A549 (cell line): ENCODE results near the gene DMPK.

Experiments
- CHD2 ChIP-seq: fragments of 150-350 bp; IDR thresholded peaks from 2 replicates; pipeline ENCODE4 v1.6.1; 2014; ENCODE audit warnings: low read length; ENCODE audit not compliant: partially characterized antibody
- EP300 ChIP-seq, 2 experiments: fragments of >200 bp; sonication (Bioruptor Twin); formaldehyde crosslinking; IDR thresholded peaks; 2 replicates in 1 of 2; 3 replicates in 1 of 2; pipeline ENCODE4 v1.6.1; 2016 to 2017
- GATA3 ChIP-seq: IDR thresholded peaks from 2 replicates; pipeline ENCODE4 v1.6.1; 2012; ENCODE audit warnings: borderline replicate concordance
- HDAC2 ChIP-seq: fragments of 200-600 bp; sonication (generic); IDR thresholded peaks from 2 replicates; pipeline ENCODE4 v1.6.1; 2016
- MYC ChIP-seq: IDR thresholded peaks from 2 replicates; pipeline ENCODE4 v1.6.1; 2012; ENCODE audit warnings: mild to moderate bottlenecking, inconsistent platforms, low read length, improper control_type of control experiment, borderline replicate concordance
- NR3C1 ChIP-seq: fragments of >200 bp; sonication (Bioruptor Twin); formaldehyde crosslinking; IDR thresholded peaks from 3 replicates; pipeline ENCODE4 v1.6.1; 2017
- ZNF302 ChIP-seq: fragments of 250-450 bp; sonication (Bioruptor Pico); IDR thresholded peaks from 2 replicates; pipeline ENCODE4 v1.9.0; 2021; ENCODE audit warnings: inconsistent platforms, mild to moderate bottlenecking, moderate library complexity
- TF ChIP-seq, protein P1 (sequence below): fragments of 200-600 bp; sonication (generic); IDR thresholded peaks from 2 replicates; pipeline ENCODE4 v1.6.1; 2016; ENCODE audit warnings: antibody characterized with exemption, mild to moderate bottlenecking, moderate library complexity
- TF ChIP-seq, protein P2 (sequence below): IDR thresholded peaks from 2 replicates; pipeline ENCODE4 v1.6.1; 2012
- TF ChIP-seq, protein P3 (sequence below): fragments of >200 bp; sonication (Bioruptor Twin); formaldehyde crosslinking; IDR thresholded peaks from 3 replicates; pipeline ENCODE4 v1.5.1; 2016

DNA sequence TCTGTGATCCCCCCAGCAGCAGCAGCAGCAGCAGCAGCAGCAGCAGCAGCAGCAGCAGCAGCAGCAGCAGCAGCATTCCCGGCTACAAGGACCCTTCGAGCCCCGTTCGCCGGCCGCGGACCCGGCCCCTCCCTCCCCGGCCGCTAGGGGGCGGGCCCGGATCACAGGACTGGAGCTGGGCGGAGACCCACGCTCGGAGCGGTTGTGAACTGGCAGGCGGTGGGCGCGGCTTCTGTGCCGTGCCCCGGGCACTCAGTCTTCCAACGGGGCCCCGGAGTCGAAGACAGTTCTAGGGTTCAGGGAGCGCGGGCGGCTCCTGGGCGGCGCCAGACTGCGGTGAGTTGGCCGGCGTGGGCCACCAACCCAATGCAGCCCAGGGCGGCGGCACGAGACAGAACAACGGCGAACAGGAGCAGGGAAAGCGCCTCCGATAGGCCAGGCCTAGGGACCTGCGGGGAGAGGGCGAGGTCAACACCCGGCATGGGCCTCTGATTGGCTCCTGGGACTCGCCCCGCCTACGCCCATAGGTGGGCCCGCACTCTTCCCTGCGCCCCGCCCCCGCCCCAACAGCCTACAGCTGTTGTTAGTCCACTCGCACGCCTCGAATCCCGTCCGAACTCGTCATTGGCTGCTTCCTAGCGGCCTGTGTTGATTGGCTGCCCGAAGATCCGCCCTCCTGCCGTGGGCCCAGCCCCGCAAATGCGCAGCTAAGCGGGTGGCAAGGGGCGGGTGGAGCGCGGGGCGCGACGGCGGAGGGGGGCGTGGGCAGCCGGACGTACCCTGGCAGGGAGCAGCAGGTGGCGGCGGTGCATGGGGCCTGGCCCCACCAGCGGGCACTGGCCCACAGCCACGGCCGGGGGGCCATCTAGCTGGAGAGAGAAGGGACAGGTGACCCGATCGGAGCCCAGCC, 11.8 kb downstream of the DMPK start:
- TF ChIP-seq, protein P1, sequence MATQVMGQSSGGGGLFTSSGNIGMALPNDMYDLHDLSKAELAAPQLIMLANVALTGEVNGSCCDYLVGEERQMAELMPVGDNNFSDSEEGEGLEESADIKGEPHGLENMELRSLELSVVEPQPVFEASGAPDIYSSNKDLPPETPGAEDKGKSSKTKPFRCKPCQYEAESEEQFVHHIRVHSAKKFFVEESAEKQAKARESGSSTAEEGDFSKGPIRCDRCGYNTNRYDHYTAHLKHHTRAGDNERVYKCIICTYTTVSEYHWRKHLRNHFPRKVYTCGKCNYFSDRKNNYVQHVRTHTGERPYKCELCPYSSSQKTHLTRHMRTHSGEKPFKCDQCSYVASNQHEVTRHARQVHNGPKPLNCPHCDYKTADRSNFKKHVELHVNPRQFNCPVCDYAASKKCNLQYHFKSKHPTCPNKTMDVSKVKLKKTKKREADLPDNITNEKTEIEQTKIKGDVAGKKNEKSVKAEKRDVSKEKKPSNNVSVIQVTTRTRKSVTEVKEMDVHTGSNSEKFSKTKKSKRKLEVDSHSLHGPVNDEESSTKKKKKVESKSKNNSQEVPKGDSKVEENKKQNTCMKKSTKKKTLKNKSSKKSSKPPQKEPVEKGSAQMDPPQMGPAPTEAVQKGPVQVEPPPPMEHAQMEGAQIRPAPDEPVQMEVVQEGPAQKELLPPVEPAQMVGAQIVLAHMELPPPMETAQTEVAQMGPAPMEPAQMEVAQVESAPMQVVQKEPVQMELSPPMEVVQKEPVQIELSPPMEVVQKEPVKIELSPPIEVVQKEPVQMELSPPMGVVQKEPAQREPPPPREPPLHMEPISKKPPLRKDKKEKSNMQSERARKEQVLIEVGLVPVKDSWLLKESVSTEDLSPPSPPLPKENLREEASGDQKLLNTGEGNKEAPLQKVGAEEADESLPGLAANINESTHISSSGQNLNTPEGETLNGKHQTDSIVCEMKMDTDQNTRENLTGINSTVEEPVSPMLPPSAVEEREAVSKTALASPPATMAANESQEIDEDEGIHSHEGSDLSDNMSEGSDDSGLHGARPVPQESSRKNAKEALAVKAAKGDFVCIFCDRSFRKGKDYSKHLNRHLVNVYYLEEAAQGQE = peak; percentile 40; the same call in 1 of the 2 replicates
- TF ChIP-seq EP300 (IDR thresholded peaks at IDR 0.05) (no peak), ZNF302 (no peak), MYC (no peak), NR3C1 (no peak), HDAC2 (no peak), CHD2 (no peak), GATA3 (no peak; the same call in none of the 2 replicates)
- TF ChIP-seq, protein P2, sequence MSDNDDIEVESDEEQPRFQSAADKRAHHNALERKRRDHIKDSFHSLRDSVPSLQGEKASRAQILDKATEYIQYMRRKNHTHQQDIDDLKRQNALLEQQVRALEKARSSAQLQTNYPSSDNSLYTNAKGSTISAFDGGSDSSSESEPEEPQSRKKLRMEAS = no peak; the same call in 1 of the 2 replicates
- TF ChIP-seq, protein P3, sequence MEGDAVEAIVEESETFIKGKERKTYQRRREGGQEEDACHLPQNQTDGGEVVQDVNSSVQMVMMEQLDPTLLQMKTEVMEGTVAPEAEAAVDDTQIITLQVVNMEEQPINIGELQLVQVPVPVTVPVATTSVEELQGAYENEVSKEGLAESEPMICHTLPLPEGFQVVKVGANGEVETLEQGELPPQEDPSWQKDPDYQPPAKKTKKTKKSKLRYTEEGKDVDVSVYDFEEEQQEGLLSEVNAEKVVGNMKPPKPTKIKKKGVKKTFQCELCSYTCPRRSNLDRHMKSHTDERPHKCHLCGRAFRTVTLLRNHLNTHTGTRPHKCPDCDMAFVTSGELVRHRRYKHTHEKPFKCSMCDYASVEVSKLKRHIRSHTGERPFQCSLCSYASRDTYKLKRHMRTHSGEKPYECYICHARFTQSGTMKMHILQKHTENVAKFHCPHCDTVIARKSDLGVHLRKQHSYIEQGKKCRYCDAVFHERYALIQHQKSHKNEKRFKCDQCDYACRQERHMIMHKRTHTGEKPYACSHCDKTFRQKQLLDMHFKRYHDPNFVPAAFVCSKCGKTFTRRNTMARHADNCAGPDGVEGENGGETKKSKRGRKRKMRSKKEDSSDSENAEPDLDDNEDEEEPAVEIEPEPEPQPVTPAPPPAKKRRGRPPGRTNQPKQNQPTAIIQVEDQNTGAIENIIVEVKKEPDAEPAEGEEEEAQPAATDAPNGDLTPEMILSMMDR = peak; percentile 96
